GM12878 (cell line): ENCODE measurements around the gene CNNM4. TPM values are rescaled to one million over a fixed set of nuclear protein-coding genes. Genes with fewer than 3 reads are reported as not detected.

Experiments
- ATAC-seq: fragments of 200-7000 bp; cut with Tn5 transposase; 3 replicates; pipeline ENCODE4 v1.9.1; 2020; ENCODE audit warnings: mild to moderate bottlenecking, moderate library complexity
- BruUV-seq: library from RNA; stranded (reverse); fragments of 400-500 nt; replicated peaks from 2 replicates; lab custom pipeline; 2021; lab: Mats Ljungman, UMichigan
- CTCF ChIA-PET: fragments of 300-600 bp; sonication (Branson Sonifier 250); formaldehyde crosslinking; extraction: SDS; loops from one replicate; lab custom pipeline; 2021; ENCODE audit warnings: inconsistent platforms; lab: Yijun Ruan, JAX
- POLR2A ChIA-PET: fragments of 350-600 bp; formaldehyde crosslinking; extraction: SDS; loops from one replicate; lab custom pipeline; 2021; ENCODE audit warnings: inconsistent platforms; lab: Charles Lee
- RAD21 ChIA-PET: fragments of 300-600 bp; sonication (Branson Sonifier 250); formaldehyde crosslinking; loops from one replicate; lab custom pipeline; 2023; ENCODE audit warnings: antibody characterized with exemption; ENCODE audit not compliant: unreplicated experiment; lab: Charles Lee
- SMC1A ChIA-PET: fragments of 300-600 bp; sonication (Branson Sonifier 250); formaldehyde crosslinking; loops from one replicate; lab custom pipeline; 2023; ENCODE audit not compliant: unreplicated experiment, uncharacterized antibody; lab: Charles Lee
- DNase-seq: peaks from one replicate; pipeline ENCODE4 v3.0.0-alpha.2; 2011; ENCODE audit warnings: low read depth, low spot score
- FAIRE-seq: peaks from 3 replicates; lab custom pipeline; 2011; peaks lifted over from hg19 to GRCh38; lab: Jason Lieb, UNC
- H2AFZ ChIP-seq: 2 replicates; pipeline ENCODE4 v1.6.0; 2011; ENCODE audit warnings: low read depth, low read length, control low read depth; ENCODE audit not compliant: control insufficient read depth
- H3K27ac ChIP-seq: 2 replicates; pipeline ENCODE4 v1.5.1; 2011; ENCODE audit warnings: control low read depth; ENCODE audit not compliant: control insufficient read depth, insufficient read depth
- H3K27me3 ChIP-seq, 2 experiments: replicated peaks in 1 of 2; 2 replicates each; pipeline versions ENCODE4 v1.6.0 to v1.6.1; 2011; ENCODE audit warnings: low read length in 1 of 2; ENCODE audit not compliant: control insufficient read depth in 2 of 2, insufficient read depth in 2 of 2
- H3K36me3 ChIP-seq, 2 experiments: 2 replicates each; pipeline ENCODE4 v1.5.1; 2011; ENCODE audit warnings: low read length in 1 of 2; ENCODE audit not compliant: control insufficient read depth in 2 of 2, insufficient read depth in 2 of 2
- H3K4me1 ChIP-seq: 2 replicates; pipeline ENCODE4 v1.6.1; 2011; ENCODE audit warnings: mild to moderate bottlenecking, low read length, moderate library complexity, mixed read lengths; ENCODE audit not compliant: control insufficient read depth, insufficient read depth
- H3K4me2 ChIP-seq: 2 replicates; pipeline ENCODE4 v1.6.0; 2011; ENCODE audit warnings: control low read depth; ENCODE audit not compliant: control insufficient read depth, insufficient read depth
- H3K4me3 ChIP-seq: fragments of 200-600 bp; sonication (generic); 2 replicates; pipeline ENCODE4 v1.5.1; 2016
- H3K79me2 ChIP-seq: 2 replicates; pipeline ENCODE4 v1.6.0; 2011; ENCODE audit warnings: low read length; ENCODE audit not compliant: control insufficient read depth, insufficient read depth
- H3K9ac ChIP-seq: 2 replicates; pipeline ENCODE4 v1.8.0; 2011; ENCODE audit warnings: low read length, control low read depth, mixed read lengths; ENCODE audit not compliant: control insufficient read depth, insufficient read depth
- H3K9me3 ChIP-seq: replicated peaks from 3 replicates; pipeline ENCODE4 v1.5.1; 2011; ENCODE audit warnings: mild to moderate bottlenecking, low read length; ENCODE audit not compliant: control insufficient read depth, insufficient read depth
- H4K20me1 ChIP-seq: 2 replicates; pipeline ENCODE4 v1.6.0; 2011; ENCODE audit not compliant: control insufficient read depth, insufficient read depth
- BHLHE40 ChIP-seq, 2 experiments: fragments of 450-650 bp in 1 of 2; IDR thresholded peaks; 2 replicates each; pipeline ENCODE4 v1.6.1; 2011 to 2017; ENCODE audit warnings: low read depth in 2 of 2, borderline replicate concordance in 1 of 2, improper control_type of control experiment in 1 of 2, low read length in 1 of 2, mild to moderate bottlenecking in 1 of 2
- BMI1 ChIP-seq: fragments of 450-650 bp; IDR thresholded peaks from 2 replicates; pipeline ENCODE4 v1.6.1; 2016; ENCODE audit warnings: mild to moderate bottlenecking, moderate library complexity, borderline replicate concordance
- CHD2 ChIP-seq: IDR thresholded peaks from 2 replicates; pipeline ENCODE4 v1.6.1; 2011; ENCODE audit warnings: low read depth, low read length, improper control_type of control experiment, borderline replicate concordance
- CREB1 ChIP-seq: IDR thresholded peaks from 2 replicates; pipeline ENCODE4 v1.6.1; 2012; ENCODE audit warnings: low read depth, mild to moderate bottlenecking, inconsistent platforms
- EGR1 ChIP-seq, 2 experiments: IDR thresholded peaks; 1 replicate in 1 of 2; 2 replicates in 1 of 2; pipeline ENCODE4 v1.6.1; 2011 to 2012; ENCODE audit warnings: low read depth in 2 of 2, low read length in 2 of 2, borderline replicate concordance in 1 of 2, mild to moderate bottlenecking in 1 of 2, moderate library complexity in 1 of 2
- ESRRA ChIP-seq: IDR thresholded peaks from 2 replicates; pipeline ENCODE4 v1.6.1; 2012; ENCODE audit warnings: mild to moderate bottlenecking, low read length, improper control_type of control experiment
- FOS ChIP-seq: IDR thresholded peaks from 3 replicates; pipeline ENCODE4 v1.6.1; 2011; ENCODE audit warnings: borderline replicate concordance; ENCODE audit not compliant: insufficient read length; ENCODE audit errors: extremely low read depth
- HCFC1 ChIP-seq: fragments of 150-350 bp; IDR thresholded peaks from 2 replicates; pipeline ENCODE4 v1.6.1; 2014; ENCODE audit warnings: low read length
- HDAC2 ChIP-seq: fragments of 200-600 bp; sonication (generic); IDR thresholded peaks from 2 replicates; pipeline ENCODE4 v1.6.1; 2017
- HDAC6 ChIP-seq: fragments of 200-600 bp; sonication (generic); IDR thresholded peaks from one replicate; pipeline ENCODE4 v1.8.0; 2017; ENCODE audit warnings: antibody characterized with exemption; ENCODE audit not compliant: unreplicated experiment
- IKZF1 ChIP-seq: fragments of 450-650 bp; conservative IDR thresholded peaks from 2 replicates; pipeline ENCODE4 v1.6.1; 2017; ENCODE audit warnings: antibody characterized with exemption, mild to moderate bottlenecking
- KAT2A ChIP-seq: conservative IDR thresholded peaks from 2 replicates; pipeline ENCODE4 v1.6.1; 2011; ENCODE audit warnings: low read depth, low read length; ENCODE audit not compliant: control insufficient read depth
- KLF5 ChIP-seq: fragments of 450-650 bp; IDR thresholded peaks from 2 replicates; pipeline ENCODE4 v1.6.1; 2014; ENCODE audit warnings: mild to moderate bottlenecking; ENCODE audit not compliant: partially characterized antibody
- LARP7 ChIP-seq: fragments of 450-650 bp; IDR thresholded peaks from 2 replicates; pipeline ENCODE4 v1.6.1; 2017; ENCODE audit warnings: mild to moderate bottlenecking
- MTA2 ChIP-seq: fragments of 450-650 bp; IDR thresholded peaks from 2 replicates; pipeline ENCODE4 v1.6.1; 2016; ENCODE audit warnings: low read depth, mild to moderate bottlenecking, moderate library complexity
- NFXL1 ChIP-seq: fragments of 450-650 bp; IDR thresholded peaks from 2 replicates; pipeline ENCODE4 v1.6.1; 2017; ENCODE audit warnings: antibody characterized with exemption, mild to moderate bottlenecking, borderline replicate concordance
- NFYB ChIP-seq: IDR thresholded peaks from 2 replicates; pipeline ENCODE4 v1.6.1; 2011; ENCODE audit warnings: low read depth, mild to moderate bottlenecking, low read length, improper control_type of control experiment, moderate library complexity; ENCODE audit not compliant: insufficient read depth
- NR2C1 ChIP-seq: fragments of 450-650 bp; IDR thresholded peaks from 2 replicates; pipeline ENCODE4 v1.6.1; 2017; ENCODE audit warnings: antibody characterized with exemption, mild to moderate bottlenecking, moderate library complexity
- NR2F1 ChIP-seq: fragments of 450-650 bp; conservative IDR thresholded peaks from 2 replicates; pipeline ENCODE4 v1.6.1; 2017; ENCODE audit warnings: mild to moderate bottlenecking
- NRF1 ChIP-seq: conservative IDR thresholded peaks from 2 replicates; pipeline ENCODE4 v1.6.1; 2011; ENCODE audit warnings: mild to moderate bottlenecking, low read depth, low read length, improper control_type of control experiment
- POLR2A ChIP-seq: IDR thresholded peaks from 2 replicates; pipeline ENCODE4 v1.6.1; 2011; ENCODE audit warnings: low read depth, mild to moderate bottlenecking, low read length
- POLR2AphosphoS2 ChIP-seq: IDR thresholded peaks from 2 replicates; pipeline ENCODE4 v1.6.1; 2011; ENCODE audit warnings: low read depth, mild to moderate bottlenecking, low read length, improper control_type of control experiment, moderate library complexity
- SP1 ChIP-seq: IDR thresholded peaks from one replicate; pipeline ENCODE4 v1.6.1; 2011; ENCODE audit warnings: low read depth, low read length
- TAF1 ChIP-seq: IDR thresholded peaks from 2 replicates; pipeline ENCODE4 v1.6.1; 2011; ENCODE audit warnings: mild to moderate bottlenecking, low read depth, low read length, borderline replicate concordance
- TCF12 ChIP-seq: IDR thresholded peaks from 2 replicates; pipeline ENCODE4 v1.6.1; 2011; ENCODE audit warnings: low read depth, mild to moderate bottlenecking, low read length
- YY1 ChIP-seq: IDR thresholded peaks from 2 replicates; pipeline ENCODE4 v1.6.1; 2011; ENCODE audit warnings: low read depth, mild to moderate bottlenecking, low read length
- ZNF217 ChIP-seq: fragments of 450-650 bp; IDR thresholded peaks from 2 replicates; pipeline ENCODE4 v1.6.1; 2017; ENCODE audit warnings: antibody characterized with exemption, mild to moderate bottlenecking
- ZSCAN29 ChIP-seq: fragments of 450-650 bp; IDR thresholded peaks from 2 replicates; pipeline ENCODE4 v1.6.1; 2017; ENCODE audit warnings: mild to moderate bottlenecking, moderate library complexity
- WGBS: methylation state at CpG from one replicate; pipeline ENCODE4 v1.1.6; 2016; ENCODE audit warnings: low lambda C conversion rate; ENCODE audit not compliant: insufficient replicate concordance, insufficient coverage; ENCODE audit errors: missing lambda C conversion rate; 5-methylcytosine and 5-hydroxymethylcytosine counted together
- in situ Hi-C: fragments of 300-500 bp; cut with MboI; formaldehyde crosslinking; loops from 9 replicates; pipeline ENCODE4 v1.14.3; 2018; ENCODE audit warnings: mixed read lengths
- intact Hi-C: fragments of 100-400 bp; cut with micrococcal nuclease; formaldehyde crosslinking; loops from one replicate; pipeline ENCODE4 v1.14.2; 2022; ENCODE audit not compliant: unreplicated experiment
- polyA plus RNA-seq, 11 experiments: library from polyadenylated mRNA; depleted of rRNA in 4 of 11; unstranded in 6 of 11; stranded (reverse) in 5 of 11; fragments of >200 nt; fragmentation: Nextera tagmentation in 4 of 11; fragmentation: Illumina TruSeq in 1 of 11; extraction: Ambion mirVana in 4 of 11; extraction: Trizol in 1 of 11; gene quantifications; 1 replicate in 1 of 11; 2 replicates in 10 of 11; pipeline versions ENCODE4 v1.2.1 to v1.2.3, GENCODE V29; 2011 to 2016; ENCODE audit warnings: inconsistent platforms in 2 of 11, missing spikeins in 2 of 11, low read depth in 1 of 11
- total RNA-seq, 4 experiments: library from RNA; depleted of rRNA in 3 of 4; stranded (reverse); fragments of >200 nt in 3 of 4; fragmentation: Illumina TruSeq in 1 of 4; extraction: Trizol in 1 of 4; gene quantifications; 2 replicates each; pipeline versions ENCODE4 v1.2.1 to v1.2.3, GENCODE V29; 2013 to 2021

CNNM4 gene
- total and polyA plus RNA-seq, 10 of the 15 experiments (the other 5 are each of a cell fraction or from before 2014, with no cell fraction given) = 2.4 to 13.8 (median 8.1) TPM

DNA sequence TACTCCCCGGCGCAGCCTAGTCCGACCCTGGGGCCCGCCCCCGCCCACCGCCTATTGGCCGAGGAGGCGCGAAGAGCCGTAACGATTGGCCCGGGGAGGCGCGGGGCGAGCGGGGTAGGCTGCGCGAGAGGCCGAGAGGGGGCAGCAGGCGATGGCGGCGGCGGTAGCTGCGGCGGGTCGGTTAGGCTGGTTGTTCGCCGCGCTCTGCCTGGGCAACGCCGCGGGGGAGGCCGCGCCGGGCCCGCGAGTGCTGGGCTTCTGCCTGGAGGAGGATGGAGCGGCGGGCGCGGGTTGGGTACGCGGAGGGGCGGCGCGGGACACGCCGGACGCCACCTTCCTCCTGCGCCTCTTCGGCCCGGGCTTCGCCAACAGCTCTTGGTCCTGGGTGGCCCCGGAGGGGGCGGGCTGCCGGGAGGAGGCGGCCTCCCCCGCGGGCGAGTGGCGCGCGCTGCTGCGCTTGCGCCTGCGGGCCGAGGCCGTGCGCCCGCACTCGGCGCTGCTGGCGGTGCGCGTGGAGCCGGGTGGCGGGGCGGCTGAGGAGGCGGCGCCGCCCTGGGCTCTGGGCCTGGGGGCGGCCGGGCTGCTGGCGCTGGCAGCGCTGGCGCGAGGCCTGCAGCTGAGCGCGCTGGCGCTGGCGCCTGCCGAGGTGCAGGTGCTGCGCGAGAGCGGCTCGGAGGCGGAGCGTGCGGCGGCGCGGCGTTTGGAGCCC, 55.6 kb downstream of the CNNM4 start, which contains the start of gene CNNM3:
Gene CNNM3, plus strand, starts transcription at position 142 of the 709 bp plus-strand sequence. Its CDS starts 10 bp downstream, at position 152.
- peaks cover 12% of the 10 kb centered on the region for H3K4me1 ChIP-seq
- peak within 1 kb of the TSS; percentile 50 for H3K27ac ChIP-seq
- ATAC-seq (peak; percentile 97), FAIRE-seq (peak; percentile 56), DNase-seq (no peak)
- H3K36me3 ChIP-seq = no peaks in the 10 kb centered on the region
- ChIA-PET CTCF (interaction anchor here (0.8 to 1.2 kb wide), 6 partner anchors 39 to 297 kb away, joined by 3 to 6 read pairs (median 3); partner anchors contain the start of genes ANKRD36 and ANKRD39), POLR2A (interaction anchor here (1.1 to 3.2 kb wide), 3 partner anchors 41 to 53 kb away, joined by 3 to 11 read pairs (median 7); partner anchors contain the start of gene ANKRD39), RAD21 (interaction anchor here (0.7 to 2.7 kb wide), 7 partner anchors 40 to 178 kb away, joined by 3 to 14 read pairs (median 5); partner anchors contain the start of genes ANKRD39 and KANSL3), SMC1A (interaction anchor here (1.0 kb wide), 2 partner anchors 41 to 57 kb away, joined by 3 to 5 read pairs; partner anchors contain the start of gene ANKRD39)
- peak within 1 kb of the TSS; percentile 99 for H3K4me2 ChIP-seq
- intact Hi-C loops (no loop called here), in situ Hi-C loops (no loop called here)
- peak within 1 kb of the TSS; percentile 67 for H3K9ac ChIP-seq
- peak within 1 kb of the TSS; percentile 91 for H2AFZ ChIP-seq
- peaks cover 25% of the 10 kb centered on the region for H3K79me2 ChIP-seq
- H3K27me3 ChIP-seq = no peaks in the 10 kb centered on the region
- peak within 1 kb of the TSS; percentile 96 for H3K4me3 ChIP-seq
- no TSS peak for BruUV-seq
- no peaks in the 10 kb centered on the region for H3K9me3 ChIP-seq
- peaks cover 5% of the 10 kb centered on the region; the same call in 1 of the 2 replicates for H4K20me1 ChIP-seq
- WGBS = under 1% methylated on average over 55 of the region's 103 CpGs
- TF ChIP-seq BHLHE40 (IDR thresholded peaks at IDR 0.05; ENCODE audit: borderline replicate concordance in 1 of 2, low read depth in 2 of 2, low read length in 1 of 2) (peak; percentile 12 to 55; a peak in 1 of 4 replicates), ZNF217 (peak; percentile 62), CREB1 (peak; percentile 47; the same call in 1 of the 2 replicates), IKZF1 (peak; percentile 78), ZSCAN29 (peak; percentile 72), NR2F1 (peak; percentile 78), NFXL1 (peak; percentile 44; the same call in 1 of the 2 replicates), CHD2 (peak; percentile 81), TCF12 (peak; percentile 39; the same call in 1 of the 2 replicates), ESRRA (no peak), FOS (peak; percentile 33), EGR1 (IDR thresholded peaks at IDR 0.05; ENCODE audit: borderline replicate concordance in 1 of 2, low read depth in 2 of 2, low read length in 2 of 2) (peak in 1 of 2 experiments; percentile 90; a peak in 2 of 3 replicates), NRF1 (peak; percentile 51), HCFC1 (0 out of 2 replicates have a peak, but pooled peaks have one; percentile 7), SP1 (peak; percentile 87), HDAC2 (no peak), NR2C1 (peak; percentile 37; the same call in 1 of the 2 replicates), POLR2AphosphoS2 (peak; percentile 71; the same call in 1 of the 2 replicates), NFYB (peak; percentile 77; the same call in 1 of the 2 replicates), MTA2 (no peak), BMI1 (no peak), YY1 (peak; percentile 91), LARP7 (peak; percentile 38; the same call in 1 of the 2 replicates), TAF1 (0 out of 2 replicates have a peak, but pooled peaks have one; percentile 15), HDAC6 (no peak), KLF5 (peak; percentile 69), KAT2A (no peak), POLR2A (peak; percentile 94)
